Stimulated activated CD8-positive, alpha-beta memory T cell treated with anti-CD3 and anti-CD28 coated beads, Interleukin-7, amount 100 ng/mL, for 48 hours (primary cell): ENCODE measurements around the gene CCDC171.
"Not testable (repeated sequence)": the region's sequence is repeated elsewhere in the genome, so short reads cannot be mapped to it uniquely, and the experiment has no call there.

ENCODE experiments used
- DNase-seq, 2 donors: peaks; one replicate each; pipeline ENCODE4 v3.0.0-alpha.2; 2020; ENCODE audit warnings: low read depth in 1 of 2; ENCODE audit errors: extremely low read depth in 1 of 2

CCDC171 gene

GRCh38 chr9:15552636-15553527 is at the start of gene CCDC171:
Gene CCDC171 (plus strand): TSS chr9:15553043. CDS start chr9:15564089, 11,046 bp downstream.
- DNase-seq, result peak; percentile 73 to 80

GRCh38 chr9:15505921-15506320 is 46.9 kb upstream of the CCDC171 start:
- DNase-seq, result no peak

GRCh38 chr9:15509931-15510788 is 42.7 kb upstream of the CCDC171 start:
- peak; percentile 25 to 29 for DNase-seq

- peak; percentile 69 to 78 for DNase-seq
Measured at GRCh38 chr9:15510789-15511575, 41.9 kb upstream of the CCDC171 start, which contains the start of gene PSIP1. Gene PSIP1 (minus strand): TSS chr9:15510970. CDS start chr9:15510188, 782 bp downstream.

- DNase-seq, result no peak
Measured at GRCh38 chr9:15512204-15512603, 40.6 kb upstream of the CCDC171 start.

GRCh38 chr9:15512889-15513288 is 40.0 kb upstream of the CCDC171 start:
- no peak for DNase-seq

GRCh38 chr9:15513335-15513734 is 39.5 kb upstream of the CCDC171 start:
- DNase-seq, result no peak

- DNase-seq, result no peak
Measured at GRCh38 chr9:15519831-15520230, 33.0 kb upstream of the CCDC171 start.

GRCh38 chr9:15521254-15521653 is 31.6 kb upstream of the CCDC171 start:
- no peak for DNase-seq

GRCh38 chr9:15522130-15522755 is 30.6 kb upstream of the CCDC171 start:
- DNase-seq, result no peak

- DNase-seq, result no peak
Measured at GRCh38 chr9:15524845-15525455, 27.9 kb upstream of the CCDC171 start.

- no peak for DNase-seq
Measured at GRCh38 chr9:15525958-15526357, 26.9 kb upstream of the CCDC171 start.

- not testable (repeated sequence) for DNase-seq
Measured at GRCh38 chr9:15527035-15527434, 25.8 kb upstream of the CCDC171 start.

- no peak for DNase-seq
Measured at GRCh38 chr9:15529566-15530324, 23.1 kb upstream of the CCDC171 start.

- DNase-seq, result no peak
Measured at GRCh38 chr9:15531380-15531779, 21.5 kb upstream of the CCDC171 start.

GRCh38 chr9:15541872-15542271 is 11.0 kb upstream of the CCDC171 start:
- no peak for DNase-seq

- DNase-seq, result no peak
Measured at GRCh38 chr9:15542624-15543023, 10.2 kb upstream of the CCDC171 start.

GRCh38 chr9:15543047-15543813 is 9.6 kb upstream of the CCDC171 start:
- DNase-seq, result no peak
